ENCODE results near the gene PCCA. TPM values are rescaled to one million over a fixed set of nuclear protein-coding genes. Genes with fewer than 3 reads are reported as not detected.

The PCCA gene
- total and polyA plus RNA-seq, 2 donors (not counting 3 experiments of a cell fraction or from before 2014, with no cell fraction given): 5.7 to 20.2 TPM

DNA sequence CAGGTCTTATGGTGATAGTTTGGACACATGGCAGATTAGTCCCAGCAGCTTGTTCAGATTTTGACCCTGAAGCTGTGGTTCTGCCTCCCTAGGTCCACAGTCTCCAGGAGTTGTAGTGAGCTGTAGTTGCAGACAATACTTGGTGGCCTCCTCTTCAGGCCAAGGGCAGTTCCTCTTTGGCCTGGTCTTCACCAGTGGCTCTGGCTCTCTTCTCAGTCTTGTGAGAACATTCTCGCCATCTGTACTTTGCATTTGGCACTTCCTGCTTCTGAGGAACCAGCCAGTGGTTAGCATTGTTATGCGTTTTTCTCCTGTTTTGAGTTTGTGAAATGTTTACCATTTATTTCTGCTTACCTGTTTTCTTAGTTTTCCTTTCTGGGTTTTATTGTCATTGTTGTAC lies 40.7 kb downstream of the PCCA start:
- FAIRE-seq: no peak
- no peaks in the 10 kb centered on the region for H3K79me2 ChIP-seq (ENCODE audit: control insufficient read depth, insufficient read depth, low read length)
- CTCF ChIA-PET: interaction anchor here (0.7 kb wide), 1 partner anchor 182 kb away, joined by 3 read pairs; no protein-coding TSS in a partner anchor

More for the DNA sequence above, 40.7 kb downstream of the PCCA start:
- Histone ChIP-seq H3K4me3 (replicated peaks in 1 of 3; ENCODE audit: insufficient read depth in 1 of 3, low read depth in 1 of 3, low read length in 3 of 3) (no peak overlapping the region), H3K4me2 (ENCODE audit: insufficient read depth, low read length) (no peak overlapping the region), H4K20me1 (replicated peaks; ENCODE audit: control insufficient read depth, extremely low read depth, insufficient read depth, low read length) (no peaks in the 10 kb centered on the region), H3K4me1 (ENCODE audit: control insufficient read depth, extremely low read depth, insufficient read depth, low read length) (peaks cover 20% of the 10 kb centered on the region), H3K9me1 (replicated peaks; ENCODE audit: control insufficient read depth, extremely low read depth, insufficient read depth, low read length) (no peaks in the 10 kb centered on the region), H3K9ac (replicated peaks; ENCODE audit: extremely low read depth, insufficient read depth, low read length) (no peak overlapping the region), H2AFZ (ENCODE audit: low read depth, low read length) (no peak overlapping the region), H3K27ac (ENCODE audit: insufficient read depth, low read depth, low read length) (peak overlapping the region; percentile 2), H3K36me3 (ENCODE audit: control insufficient read depth in 2 of 2, extremely low read depth in 1 of 2, insufficient read depth in 2 of 2, low read length in 2 of 2) (peaks cover 0 to 2% of the 10 kb centered on the region in 2 experiments), H3K27me3 (ENCODE audit: control insufficient read depth in 2 of 2, insufficient read depth in 2 of 2, low read length in 2 of 2) (no peaks in the 10 kb centered on the region), H3K9me3 (replicated peaks; ENCODE audit: control insufficient read depth, insufficient read depth, low read length) (no peaks in the 10 kb centered on the region)
- POLR2A ChIA-PET: no interaction called here
- peak; percentile 27 for DNase-seq (ENCODE audit: low read depth, low spot score)
- dilution Hi-C loops (cut with MboI; ENCODE audit: extremely low pct_ligation_motif_present, low sequenced_read_pairs) (no loop called here), intact Hi-C loops (cut with micrococcal nuclease) (no loop called here)
- TF ChIP-seq EZH2 (IDR thresholded peaks at IDR 0.05; ENCODE audit: borderline replicate concordance, low read depth, low read length, severe bottlenecking) (no peak), POLR2A (IDR thresholded peaks at IDR 0.05; ENCODE audit: low read depth, low read length) (no peak), FOS (IDR thresholded peaks at IDR 0.05; ENCODE audit: borderline replicate concordance, insufficient read depth, low read length) (no peak), MYC (IDR thresholded peaks at IDR 0.05; ENCODE audit: low read depth, low read length) (no peak), GATA2 (IDR thresholded peaks at IDR 0.05; ENCODE audit: insufficient read depth, insufficient read length, low read depth, low read length) (no peak), JUN (IDR thresholded peaks at IDR 0.05; ENCODE audit: borderline replicate concordance, insufficient read depth, insufficient read length, low read depth) (no peak), POLR2AphosphoS5 (IDR thresholded peaks at IDR 0.05; ENCODE audit: insufficient read depth, low read depth, low read length) (no peak)
- TF ChIP-seq, protein P1, sequence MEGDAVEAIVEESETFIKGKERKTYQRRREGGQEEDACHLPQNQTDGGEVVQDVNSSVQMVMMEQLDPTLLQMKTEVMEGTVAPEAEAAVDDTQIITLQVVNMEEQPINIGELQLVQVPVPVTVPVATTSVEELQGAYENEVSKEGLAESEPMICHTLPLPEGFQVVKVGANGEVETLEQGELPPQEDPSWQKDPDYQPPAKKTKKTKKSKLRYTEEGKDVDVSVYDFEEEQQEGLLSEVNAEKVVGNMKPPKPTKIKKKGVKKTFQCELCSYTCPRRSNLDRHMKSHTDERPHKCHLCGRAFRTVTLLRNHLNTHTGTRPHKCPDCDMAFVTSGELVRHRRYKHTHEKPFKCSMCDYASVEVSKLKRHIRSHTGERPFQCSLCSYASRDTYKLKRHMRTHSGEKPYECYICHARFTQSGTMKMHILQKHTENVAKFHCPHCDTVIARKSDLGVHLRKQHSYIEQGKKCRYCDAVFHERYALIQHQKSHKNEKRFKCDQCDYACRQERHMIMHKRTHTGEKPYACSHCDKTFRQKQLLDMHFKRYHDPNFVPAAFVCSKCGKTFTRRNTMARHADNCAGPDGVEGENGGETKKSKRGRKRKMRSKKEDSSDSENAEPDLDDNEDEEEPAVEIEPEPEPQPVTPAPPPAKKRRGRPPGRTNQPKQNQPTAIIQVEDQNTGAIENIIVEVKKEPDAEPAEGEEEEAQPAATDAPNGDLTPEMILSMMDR (IDR thresholded peaks at IDR 0.05; ENCODE audit: extremely low read depth in 1 of 2, insufficient read depth in 1 of 2, low read depth in 1 of 2, low read length in 2 of 2): no peak
- TF ChIP-seq, protein P2, sequence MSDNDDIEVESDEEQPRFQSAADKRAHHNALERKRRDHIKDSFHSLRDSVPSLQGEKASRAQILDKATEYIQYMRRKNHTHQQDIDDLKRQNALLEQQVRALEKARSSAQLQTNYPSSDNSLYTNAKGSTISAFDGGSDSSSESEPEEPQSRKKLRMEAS (IDR thresholded peaks at IDR 0.05; ENCODE audit: insufficient read depth, insufficient read length): no peak
- BruUV-seq (replicated peaks): no TSS peak
